ENCODE results near the gene KCNQ1OT1. TPM values are rescaled to one million over a fixed set of nuclear protein-coding genes. Genes with fewer than 3 reads are reported as not detected.

The KCNQ1OT1 gene
- 0.21 and 0.48 TPM in 2 replicates for total RNA-seq

DNA sequence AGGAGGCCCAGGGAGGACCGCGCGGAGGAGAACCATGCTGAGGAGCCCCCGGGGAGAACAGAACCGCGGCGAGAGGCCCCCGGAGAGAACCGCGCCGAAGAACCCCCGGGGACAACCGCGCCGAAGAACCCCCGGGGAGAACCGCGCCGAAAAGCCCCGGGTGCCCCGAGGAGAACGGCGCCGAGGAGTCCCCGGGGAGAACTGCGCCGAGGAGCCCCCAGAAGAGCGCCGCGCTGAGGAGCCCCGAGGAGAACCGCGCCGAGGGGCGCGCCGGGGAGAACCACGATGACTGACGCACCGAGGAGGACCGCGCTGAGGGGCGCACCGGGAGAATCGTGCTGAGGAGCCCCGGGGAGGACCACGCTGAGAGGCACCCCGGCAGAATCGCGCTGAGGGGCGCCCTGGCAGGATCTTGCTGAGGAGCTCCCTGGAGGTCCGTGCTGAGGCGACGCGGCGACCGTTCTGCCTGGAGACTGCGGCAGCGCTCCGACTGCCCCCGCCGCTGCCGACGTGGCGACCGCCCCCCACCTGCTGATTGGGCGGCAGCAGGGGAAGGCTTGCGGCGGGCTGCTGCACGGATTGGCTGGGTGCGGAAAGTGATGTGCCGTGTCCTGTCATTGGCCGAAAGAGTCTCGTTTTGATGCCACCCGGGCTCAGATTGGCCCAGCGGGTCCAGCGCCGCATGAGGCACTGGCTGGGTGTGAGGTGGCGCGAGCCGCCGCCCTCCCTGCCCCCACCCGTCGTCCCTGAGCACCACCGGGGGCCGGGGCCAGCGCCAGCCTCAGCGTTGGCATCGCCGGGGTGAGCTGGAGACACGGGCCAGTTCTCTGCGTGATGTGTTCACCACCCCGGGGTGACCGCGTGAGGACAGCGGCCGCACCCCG lies at the start of gene KCNQ1OT1:
KCNQ1OT1 (minus strand) TSS at position 464 of the 884 bp plus-strand sequence.

Other genes with a start within 250 kb of the KCNQ1OT1 start
- gene CDKN1C, start 185.8 kb upstream of the KCNQ1OT1 start, total RNA-seq, result 13.5 and 23.2 TPM in 2 replicates
- 7.7 and 14.7 TPM in 2 replicates for gene PHLDA2, start 229.4 kb upstream of the KCNQ1OT1 start, total RNA-seq

Data from tracheal epithelial cell (primary cell).